Mononuclear cell (primary cell): ENCODE results near the gene IFI30. TPM values are rescaled to one million over a fixed set of nuclear protein-coding genes. Genes with fewer than 3 reads are reported as not detected.
A peak's percentile ranks its signal among the peaks of the same experiment; 100 is the strongest.

Source experiments
- H3K27me3 ChIP-seq: 2 replicates; pipeline ENCODE4 v1.6.0; 2011; ENCODE audit warnings: low read length, control low read depth; ENCODE audit not compliant: insufficient read depth
- H3K4me1 ChIP-seq: 2 replicates; pipeline ENCODE4 v1.5.1; 2011; ENCODE audit warnings: mild to moderate bottlenecking, low read length, control low read depth; ENCODE audit not compliant: insufficient read depth
- H3K4me3 ChIP-seq: 2 replicates; pipeline ENCODE4 v1.5.1; 2011; ENCODE audit warnings: mild to moderate bottlenecking, low read length, moderate library complexity
- H3K9me3 ChIP-seq: 2 replicates; pipeline ENCODE4 v1.5.1; 2011; ENCODE audit warnings: low read depth, mild to moderate bottlenecking, control low read depth, low read length
- total RNA-seq: library from RNA; depleted of rRNA; stranded (reverse); fragments of >200 nt; gene quantifications from one replicate; pipeline ENCODE4 v1.2.3, GENCODE V29; 2012

The IFI30 gene
- total RNA-seq, 1 donor, result 769 TPM

DNA sequence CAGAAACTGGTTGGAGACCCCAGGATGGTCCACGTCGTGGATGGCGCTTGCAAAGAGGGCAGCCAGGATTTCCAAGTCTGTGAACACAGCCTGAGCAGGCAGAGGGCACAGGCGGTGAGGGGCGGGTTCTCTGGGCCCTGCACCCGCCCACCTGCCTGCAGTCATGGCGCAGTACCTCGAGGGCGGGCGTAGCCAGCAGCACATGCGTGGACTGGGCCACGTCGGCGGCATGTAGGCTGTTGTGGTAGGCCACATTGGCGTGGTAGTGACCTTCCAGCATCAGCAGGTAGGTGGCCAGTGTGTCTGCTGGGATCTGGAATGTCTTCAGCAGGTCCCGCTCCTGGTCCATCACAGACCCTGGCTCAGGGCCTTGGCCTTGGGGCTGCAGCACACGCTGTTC is 44.5 kb downstream of the IFI30 start:
- H3K4me3 ChIP-seq, result no peak overlapping the region
- no peaks in the 10 kb centered on the region for H3K4me1 ChIP-seq
- H3K9me3 ChIP-seq, result no peaks in the 10 kb centered on the region
- peaks cover 9% of the 10 kb centered on the region for H3K27me3 ChIP-seq

DNA sequence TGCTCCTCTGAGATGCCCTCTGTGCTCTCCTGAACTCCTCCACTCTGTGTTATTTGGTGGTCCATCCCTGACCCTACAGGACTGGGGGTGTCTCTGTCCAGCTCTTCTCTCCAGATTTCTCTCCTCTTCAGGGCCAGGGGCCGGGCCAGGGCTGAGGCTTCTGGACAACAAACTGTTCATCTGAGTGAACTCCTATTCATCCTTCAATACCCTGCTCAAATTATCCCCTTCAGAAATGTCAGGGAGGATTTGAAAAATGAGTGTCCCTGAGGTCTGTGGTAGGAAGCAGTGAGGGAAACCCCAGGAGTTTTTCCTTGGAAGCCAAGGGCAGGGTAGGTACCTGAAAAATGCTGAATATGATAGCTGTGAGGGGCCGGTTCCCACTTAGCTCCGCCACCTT is 45.0 kb downstream of the IFI30 start:
- Histone ChIP-seq H3K9me3 (no peaks in the 10 kb centered on the region), H3K4me3 (no peak overlapping the region), H3K4me1 (no peaks in the 10 kb centered on the region), H3K27me3 (peaks cover 9% of the 10 kb centered on the region)

DNA sequence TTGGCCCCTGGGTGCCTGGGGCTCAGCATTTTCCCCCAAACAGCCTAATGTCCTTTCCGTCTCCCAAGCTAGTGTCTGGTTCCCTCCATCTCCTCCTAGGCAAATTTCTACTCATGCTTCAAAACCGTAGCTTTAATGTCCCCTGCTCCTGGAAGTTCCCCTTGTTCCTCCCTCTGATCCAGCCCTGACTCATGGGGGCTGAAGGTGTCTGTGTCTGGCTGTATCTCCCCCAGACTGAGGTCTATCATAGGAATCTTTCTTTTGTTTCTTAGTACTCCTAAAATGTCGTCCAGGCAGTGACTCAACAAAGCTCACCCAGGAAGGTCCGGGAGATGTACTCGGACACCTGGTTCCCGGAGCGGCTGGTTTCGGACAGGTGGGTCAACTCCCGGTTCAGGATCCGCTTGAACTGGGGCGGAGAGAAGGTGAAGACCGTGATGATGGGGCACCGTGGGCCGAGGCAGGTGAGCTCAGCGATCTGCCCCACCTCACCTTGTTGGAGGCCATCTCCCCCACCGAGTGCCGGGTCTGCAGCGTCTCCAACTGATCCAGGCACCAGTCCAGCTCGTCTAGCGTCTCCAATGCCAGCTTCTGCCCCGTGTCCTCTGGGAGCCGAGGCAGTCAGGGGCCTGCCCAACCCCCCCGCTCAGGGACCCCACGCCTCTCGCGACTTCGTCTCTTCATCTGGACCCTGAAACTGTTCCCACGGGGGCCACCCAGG is 46.5 kb downstream of the IFI30 start:
- no peaks in the 10 kb centered on the region for H3K9me3 ChIP-seq
- peaks cover 13% of the 10 kb centered on the region for H3K4me1 ChIP-seq
- H3K27me3 ChIP-seq, result peaks cover 16% of the 10 kb centered on the region
- no peak overlapping the region for H3K4me3 ChIP-seq

DNA sequence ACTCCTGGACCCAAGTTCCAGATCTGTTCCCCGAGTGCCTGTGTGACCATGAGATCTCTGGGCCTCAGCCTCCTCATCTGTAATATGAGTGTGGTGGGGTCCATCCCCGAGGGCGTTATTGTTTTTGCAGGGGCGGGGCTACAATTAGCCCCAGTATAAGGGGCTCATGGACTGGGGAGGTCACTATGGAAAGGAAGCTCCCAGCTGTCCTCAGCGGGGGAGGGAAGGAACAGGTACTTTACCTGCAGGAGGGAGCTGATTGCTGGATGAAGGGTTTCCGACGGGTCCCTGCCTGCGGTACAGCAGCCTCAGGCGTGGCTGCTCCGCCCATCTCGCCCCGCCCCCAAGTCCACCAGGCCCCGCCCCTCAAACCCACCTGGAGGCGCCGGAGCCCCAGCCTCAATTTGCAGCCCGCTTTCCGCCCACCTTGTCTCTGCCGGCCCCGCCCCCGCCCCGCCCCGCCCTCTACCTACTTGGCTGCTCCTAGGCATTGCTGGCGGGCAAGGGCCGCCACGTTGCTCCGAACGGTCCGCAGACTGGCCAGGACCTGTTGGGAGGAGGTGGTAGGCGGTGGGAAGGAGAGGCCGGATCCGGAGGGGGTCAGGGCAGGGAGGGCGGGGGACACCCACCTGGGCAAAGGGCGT is 47.1 kb downstream of the IFI30 start:
- peaks cover 22% of the 10 kb centered on the region for H3K27me3 ChIP-seq
- no peaks in the 10 kb centered on the region for H3K9me3 ChIP-seq
- peaks cover 20% of the 10 kb centered on the region for H3K4me1 ChIP-seq
- H3K4me3 ChIP-seq, result no peak overlapping the region

DNA sequence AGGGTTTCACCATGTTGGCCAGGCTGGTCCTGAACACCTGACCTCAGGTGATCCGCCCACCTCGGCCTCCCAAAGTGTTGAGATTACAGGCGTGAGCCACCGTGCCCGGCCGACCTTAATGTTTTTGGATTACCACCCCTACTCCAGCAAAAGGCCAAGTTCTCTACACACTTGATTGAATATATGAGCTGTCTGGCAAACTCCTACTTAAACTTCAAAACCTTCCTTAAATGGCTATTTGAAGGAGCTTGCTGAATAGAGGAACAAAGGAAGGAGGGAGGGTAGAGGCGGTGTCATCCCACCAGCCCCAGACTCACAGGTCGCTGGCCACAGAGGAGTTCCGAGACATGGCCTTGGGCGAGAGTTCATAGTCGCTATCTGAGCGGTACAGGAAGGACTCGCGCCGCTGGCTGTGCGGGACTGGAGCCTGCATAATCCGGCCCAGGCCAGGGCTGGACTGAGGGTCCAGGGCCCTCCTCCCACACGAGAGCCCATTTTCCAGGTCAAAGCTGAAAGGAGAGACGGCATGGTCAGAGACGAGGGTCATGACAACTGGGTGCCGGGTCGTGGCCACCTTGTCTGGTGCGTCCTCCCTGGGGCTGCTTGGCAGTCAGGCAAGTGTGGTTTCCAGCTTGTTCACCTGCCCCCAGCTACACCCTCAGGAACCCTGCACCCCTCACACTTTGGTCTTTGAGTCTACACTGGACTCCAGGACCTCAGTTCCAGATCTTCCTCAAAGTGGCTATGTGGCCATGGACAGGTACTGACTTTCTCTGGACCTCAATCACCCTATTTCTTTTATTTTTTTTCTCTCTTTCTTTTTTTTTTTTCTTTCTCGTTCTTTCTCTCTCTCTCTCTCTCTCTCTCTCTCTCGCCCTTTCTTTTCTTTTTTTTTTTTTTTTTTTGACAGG is 48.5 kb downstream of the IFI30 start:
- Histone ChIP-seq H3K27me3 (peaks cover 32% of the 10 kb centered on the region), H3K4me3 (no peak overlapping the region), H3K9me3 (no peaks in the 10 kb centered on the region), H3K4me1 (peaks cover 24% of the 10 kb centered on the region)

DNA sequence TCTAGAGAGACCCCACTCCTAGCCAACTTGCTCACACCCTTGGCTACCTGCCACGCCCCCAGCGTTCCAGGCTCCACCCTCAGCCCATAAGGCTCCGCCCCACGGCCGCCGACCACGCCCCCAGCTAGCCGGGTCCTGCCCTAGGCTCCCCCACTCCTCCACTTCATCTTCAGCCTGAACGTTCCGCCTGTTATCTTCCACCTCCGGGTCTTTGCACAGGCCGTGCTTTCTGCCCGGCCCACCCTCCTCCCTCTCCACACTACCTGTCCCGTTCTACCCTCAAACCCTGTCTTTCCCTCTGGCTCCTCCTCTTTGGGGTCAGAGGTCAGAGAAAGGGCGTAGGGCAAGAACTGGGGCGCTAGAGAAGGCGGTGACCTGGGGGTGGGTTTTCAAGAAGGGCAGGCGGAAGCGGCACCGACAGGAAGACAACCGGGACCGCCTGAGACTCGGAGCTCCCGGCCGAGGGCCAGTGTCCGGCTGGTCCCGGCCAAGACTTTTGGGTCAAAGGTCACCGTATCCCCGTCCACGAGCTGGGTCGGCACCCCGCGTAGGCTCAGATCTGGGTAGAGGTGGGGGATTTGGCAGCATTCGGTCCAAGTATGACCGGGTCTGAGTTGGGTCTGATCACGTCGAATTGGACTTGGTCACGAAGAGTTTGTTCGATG is 50.4 kb downstream of the IFI30 start:
- peaks cover 37% of the 10 kb centered on the region for H3K27me3 ChIP-seq
- peaks cover 24% of the 10 kb centered on the region for H3K4me1 ChIP-seq
- H3K4me3 ChIP-seq, result peak overlapping the region; percentile 24
- H3K9me3 ChIP-seq, result no peaks in the 10 kb centered on the region

DNA sequence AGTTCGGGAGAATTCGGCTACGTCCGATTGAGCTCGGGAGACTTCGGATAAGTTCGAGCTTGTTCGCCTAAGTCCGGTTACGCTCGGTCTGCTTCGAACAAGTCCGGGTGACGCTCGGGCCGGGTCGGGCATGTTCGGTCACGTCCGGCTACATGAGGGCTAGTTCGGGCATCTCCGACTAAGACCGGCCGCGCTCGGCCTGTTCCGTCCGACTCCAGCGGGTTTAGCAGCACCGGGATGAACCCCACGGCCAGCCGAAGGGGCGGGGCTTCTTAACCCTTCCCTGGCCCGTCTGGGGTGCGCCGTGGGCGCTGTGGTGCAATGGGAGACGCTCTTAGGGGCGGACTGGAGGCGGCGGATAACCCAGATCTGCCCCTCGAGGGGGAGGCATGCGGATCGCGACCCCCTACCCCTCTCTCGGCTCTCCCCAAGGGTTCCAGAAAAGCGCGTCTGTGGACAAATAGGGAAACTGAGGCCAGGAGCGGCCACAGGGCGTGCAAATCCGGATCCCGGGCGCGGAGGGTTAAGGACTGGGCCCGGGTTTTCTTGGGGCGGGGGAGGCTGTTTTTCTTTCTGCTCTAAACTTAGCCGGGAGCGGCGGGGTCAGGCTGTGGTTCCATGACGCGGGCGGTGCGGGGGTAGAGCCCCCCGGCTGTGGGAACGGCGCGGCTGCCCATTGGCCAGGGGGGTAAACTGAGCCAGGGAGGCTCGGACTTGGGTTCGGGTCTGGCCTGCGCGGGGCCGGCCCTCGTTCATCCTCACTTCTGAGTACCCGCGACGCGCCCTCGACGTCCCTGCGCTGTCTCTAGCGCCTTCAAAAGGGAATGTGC is 51.1 kb downstream of the IFI30 start:
- no peaks in the 10 kb centered on the region for H3K9me3 ChIP-seq
- H3K4me3 ChIP-seq, result peak overlapping the region; percentile 24
- H3K4me1 ChIP-seq, result peaks cover 24% of the 10 kb centered on the region
- H3K27me3 ChIP-seq, result peaks cover 40% of the 10 kb centered on the region

DNA sequence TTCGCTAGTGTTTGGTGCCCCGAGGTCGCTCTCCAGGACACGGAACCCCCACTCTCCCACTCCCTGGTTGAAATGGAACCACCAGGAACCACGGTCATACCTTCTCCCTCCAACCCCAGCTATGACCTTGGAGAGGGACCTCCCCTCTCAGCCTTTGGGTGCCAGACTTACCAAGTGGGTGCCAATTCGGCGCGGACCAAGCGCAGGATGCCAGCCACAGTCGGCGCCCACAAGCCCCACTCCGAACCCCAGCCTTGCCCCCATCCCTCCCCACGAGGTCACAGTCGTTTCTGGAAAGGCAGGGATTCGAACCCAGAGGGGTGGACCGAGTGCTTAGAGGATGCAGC is 51.7 kb downstream of the IFI30 start:
- Histone ChIP-seq H3K4me1 (peaks cover 24% of the 10 kb centered on the region), H3K27me3 (peaks cover 42% of the 10 kb centered on the region), H3K9me3 (no peaks in the 10 kb centered on the region), H3K4me3 (no peak overlapping the region)

DNA sequence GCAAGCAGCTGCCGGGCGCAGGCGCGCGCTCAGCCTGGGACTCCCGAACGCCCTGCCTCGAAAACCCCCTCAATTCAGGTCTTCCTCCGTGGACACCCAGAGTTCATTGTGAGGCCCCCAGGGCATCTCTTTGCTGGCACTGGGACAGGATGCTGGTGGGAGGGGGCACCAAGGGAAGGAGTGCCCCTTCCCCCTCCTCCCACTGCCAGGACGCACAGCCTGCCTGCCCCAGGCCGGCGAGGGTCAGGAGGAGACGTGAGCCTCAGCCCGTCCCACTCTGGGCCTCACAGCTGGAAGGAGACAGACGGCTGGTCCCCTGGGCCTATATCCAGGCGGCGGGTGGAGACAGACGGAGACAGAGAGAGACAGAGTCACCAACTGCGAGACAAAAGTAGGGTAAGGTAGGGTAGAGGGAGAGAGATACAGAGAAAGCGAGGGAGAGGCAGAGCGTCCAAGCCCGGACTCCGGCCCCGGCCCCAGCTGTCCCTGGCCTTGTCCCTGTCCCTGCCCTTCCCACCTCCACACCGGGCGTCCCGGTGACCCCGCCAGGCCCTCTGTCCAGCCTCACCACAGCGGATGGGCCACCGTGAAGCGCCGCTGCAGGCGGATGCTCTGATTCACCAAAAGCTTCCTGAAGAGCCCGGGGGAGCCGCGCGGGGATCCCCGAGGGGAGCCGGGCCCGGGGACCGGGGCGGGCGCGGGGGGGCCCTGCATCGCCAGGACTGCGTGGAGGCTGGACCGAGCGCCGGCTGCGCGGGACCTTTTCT is 52.3 kb downstream of the IFI30 start, which contains the start of gene PDE4C:
TSS of gene PDE4C (minus strand) at position 737 of the 767 bp plus-strand sequence. CDS start at position 714, 23 bp downstream.
- no peak within 1 kb of the TSS for H3K4me3 ChIP-seq
- H3K27me3 ChIP-seq, result peaks cover 46% of the 10 kb centered on the region
- peaks cover 24% of the 10 kb centered on the region for H3K4me1 ChIP-seq
- H3K9me3 ChIP-seq, result no peaks in the 10 kb centered on the region

DNA sequence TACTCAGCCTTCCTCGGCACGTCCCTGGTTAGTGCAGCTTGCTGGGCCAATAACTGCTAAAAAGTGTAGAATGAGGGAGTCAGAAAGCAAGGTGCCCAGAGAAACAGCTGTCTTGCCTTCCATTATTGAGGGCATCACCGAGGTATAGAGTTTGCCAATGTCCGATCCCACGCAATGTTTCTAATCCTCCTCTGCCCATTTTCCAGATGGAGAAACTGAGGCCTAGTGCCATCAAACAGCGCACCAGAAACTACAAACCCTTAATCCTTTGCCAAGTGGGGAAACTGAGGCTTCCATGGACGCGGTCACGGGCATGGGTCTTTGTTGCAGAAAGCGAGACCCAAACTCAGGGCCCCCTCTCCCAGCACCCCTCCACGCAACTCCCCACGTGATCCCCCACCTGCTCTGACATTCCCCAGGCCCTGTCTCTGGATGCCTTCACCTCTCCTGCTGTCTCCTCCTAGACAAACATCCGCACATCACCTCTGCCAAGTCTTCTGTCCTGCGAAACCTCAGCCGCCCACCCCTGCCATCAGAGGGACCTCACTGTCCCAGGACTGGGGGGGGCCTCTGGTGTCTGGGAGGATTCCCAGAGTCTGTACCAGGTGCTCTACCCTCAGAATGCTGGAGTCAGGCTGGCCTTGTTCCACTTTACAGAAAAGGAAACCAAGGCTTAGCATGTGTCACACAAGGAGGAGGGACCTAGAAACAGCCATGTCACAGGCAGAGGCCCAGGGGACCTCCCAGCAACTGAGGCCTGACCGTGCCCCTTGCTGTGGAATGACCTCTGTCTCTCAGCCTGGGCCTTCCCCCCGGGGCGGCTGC is 53.6 kb downstream of the IFI30 start:
- peaks cover 43% of the 10 kb centered on the region for H3K27me3 ChIP-seq

More for the DNA sequence above, 53.6 kb downstream of the IFI30 start:
- Histone ChIP-seq H3K4me1 (peaks cover 24% of the 10 kb centered on the region), H3K4me3 (no peak overlapping the region), H3K9me3 (no peaks in the 10 kb centered on the region)
